HL-60 (cell line): ENCODE results near the gene MYO7A.
A peak's percentile ranks its signal among the peaks of the same experiment; 100 is the strongest.

Experiments used
- DNase-seq, 2 experiments: peaks; one replicate each; pipeline ENCODE4 v3.0.0-alpha.2; 2010 to 2020; ENCODE audit warnings: low read depth in 1 of 2, low spot score in 1 of 2
- H3K27ac ChIP-seq: fragments of 250-450 bp; sonication (Bioruptor Pico); replicated peaks from 2 replicates; pipeline ENCODE4 v1.5.1; 2020; ENCODE audit warnings: mild to moderate bottlenecking, moderate library complexity
- H3K27me3 ChIP-seq: fragments of 250-450 bp; sonication (Bioruptor Pico); 2 replicates; pipeline ENCODE4 v1.5.1; 2021; ENCODE audit warnings: mild to moderate bottlenecking, moderate library complexity; ENCODE audit not compliant: insufficient read depth, poor library complexity, severe bottlenecking
- H3K4me3 ChIP-seq: replicated peaks from 2 replicates; pipeline ENCODE4 v1.5.1; 2011; ENCODE audit warnings: mild to moderate bottlenecking, control low read depth, low read length; ENCODE audit not compliant: insufficient read depth
- GABPA ChIP-seq: IDR thresholded peaks from 2 replicates; pipeline ENCODE4 v1.6.1; 2012; ENCODE audit warnings: low read depth
- POLR2AphosphoS5 ChIP-seq: IDR thresholded peaks from 2 replicates; pipeline ENCODE4 v1.6.1; 2012; ENCODE audit warnings: low read depth
- SPI1 ChIP-seq: IDR thresholded peaks from 2 replicates; pipeline ENCODE4 v1.6.1; 2012; ENCODE audit warnings: low read depth, mild to moderate bottlenecking, borderline replicate concordance
- TF ChIP-seq, protein P1 (sequence below): IDR thresholded peaks from one replicate; pipeline ENCODE4 v1.5.1; 2011; ENCODE audit warnings: low read length, control low read depth, inconsistent platforms; ENCODE audit not compliant: insufficient read depth
- TF ChIP-seq, protein P2 (sequence below): IDR thresholded peaks from 2 replicates; pipeline ENCODE4 v1.6.1; 2012; ENCODE audit warnings: low read depth; ENCODE audit not compliant: insufficient replicate concordance

The MYO7A gene

DNA sequence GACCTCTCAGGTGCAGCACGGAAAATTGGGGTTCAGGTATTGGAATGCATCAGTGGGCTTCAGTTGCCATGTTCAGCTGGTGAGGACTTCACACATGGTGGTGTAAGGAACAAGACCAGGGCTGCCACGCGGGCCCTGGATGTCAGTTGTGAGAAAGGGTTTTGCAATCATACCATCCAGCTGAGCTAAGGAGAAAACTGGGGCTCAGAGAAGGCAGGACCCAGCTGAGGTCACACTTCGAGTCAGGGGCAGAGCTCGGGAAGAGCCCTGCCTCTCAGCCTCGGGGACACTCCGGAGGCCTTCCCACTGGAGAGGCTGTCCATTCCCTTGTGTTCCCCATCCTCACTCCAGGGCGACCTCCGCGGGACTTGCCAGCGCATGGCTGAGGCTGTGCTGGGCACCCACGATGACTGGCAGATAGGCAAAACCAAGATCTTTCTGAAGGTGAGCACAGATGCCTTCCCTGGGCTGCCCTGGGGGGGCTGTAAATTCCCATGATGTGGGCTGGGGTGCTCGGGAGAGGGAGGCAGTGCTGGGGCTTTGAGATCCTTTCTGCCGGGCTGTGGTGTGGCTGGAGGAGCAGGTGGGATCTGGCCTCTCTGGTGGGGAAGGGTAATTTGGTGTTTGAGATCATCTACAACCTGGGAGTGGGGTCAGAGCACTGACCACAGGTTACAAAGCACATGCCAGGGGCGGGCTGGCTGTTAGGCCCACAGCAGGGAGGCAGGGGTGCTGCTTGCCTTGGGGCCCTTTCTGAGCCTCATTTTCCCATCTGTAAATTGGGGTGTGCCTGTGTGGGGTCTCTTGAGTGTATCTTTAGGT, 47.2 kb downstream of the MYO7A start:
- TF ChIP-seq SPI1 (no peak), GABPA (no peak), POLR2AphosphoS5 (peak; percentile 47; the same call in 1 of the 2 replicates)
- TF ChIP-seq, protein P1, sequence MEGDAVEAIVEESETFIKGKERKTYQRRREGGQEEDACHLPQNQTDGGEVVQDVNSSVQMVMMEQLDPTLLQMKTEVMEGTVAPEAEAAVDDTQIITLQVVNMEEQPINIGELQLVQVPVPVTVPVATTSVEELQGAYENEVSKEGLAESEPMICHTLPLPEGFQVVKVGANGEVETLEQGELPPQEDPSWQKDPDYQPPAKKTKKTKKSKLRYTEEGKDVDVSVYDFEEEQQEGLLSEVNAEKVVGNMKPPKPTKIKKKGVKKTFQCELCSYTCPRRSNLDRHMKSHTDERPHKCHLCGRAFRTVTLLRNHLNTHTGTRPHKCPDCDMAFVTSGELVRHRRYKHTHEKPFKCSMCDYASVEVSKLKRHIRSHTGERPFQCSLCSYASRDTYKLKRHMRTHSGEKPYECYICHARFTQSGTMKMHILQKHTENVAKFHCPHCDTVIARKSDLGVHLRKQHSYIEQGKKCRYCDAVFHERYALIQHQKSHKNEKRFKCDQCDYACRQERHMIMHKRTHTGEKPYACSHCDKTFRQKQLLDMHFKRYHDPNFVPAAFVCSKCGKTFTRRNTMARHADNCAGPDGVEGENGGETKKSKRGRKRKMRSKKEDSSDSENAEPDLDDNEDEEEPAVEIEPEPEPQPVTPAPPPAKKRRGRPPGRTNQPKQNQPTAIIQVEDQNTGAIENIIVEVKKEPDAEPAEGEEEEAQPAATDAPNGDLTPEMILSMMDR, result no peak
- peak in 1 of 2 experiments; percentile 71 for DNase-seq
- Histone ChIP-seq H3K27me3 (no peaks in the 10 kb centered on the region), H3K4me3 (peak overlapping the region; percentile 4; the same call in 1 of the 2 replicates), H3K27ac (peak overlapping the region; percentile 70)

DNA sequence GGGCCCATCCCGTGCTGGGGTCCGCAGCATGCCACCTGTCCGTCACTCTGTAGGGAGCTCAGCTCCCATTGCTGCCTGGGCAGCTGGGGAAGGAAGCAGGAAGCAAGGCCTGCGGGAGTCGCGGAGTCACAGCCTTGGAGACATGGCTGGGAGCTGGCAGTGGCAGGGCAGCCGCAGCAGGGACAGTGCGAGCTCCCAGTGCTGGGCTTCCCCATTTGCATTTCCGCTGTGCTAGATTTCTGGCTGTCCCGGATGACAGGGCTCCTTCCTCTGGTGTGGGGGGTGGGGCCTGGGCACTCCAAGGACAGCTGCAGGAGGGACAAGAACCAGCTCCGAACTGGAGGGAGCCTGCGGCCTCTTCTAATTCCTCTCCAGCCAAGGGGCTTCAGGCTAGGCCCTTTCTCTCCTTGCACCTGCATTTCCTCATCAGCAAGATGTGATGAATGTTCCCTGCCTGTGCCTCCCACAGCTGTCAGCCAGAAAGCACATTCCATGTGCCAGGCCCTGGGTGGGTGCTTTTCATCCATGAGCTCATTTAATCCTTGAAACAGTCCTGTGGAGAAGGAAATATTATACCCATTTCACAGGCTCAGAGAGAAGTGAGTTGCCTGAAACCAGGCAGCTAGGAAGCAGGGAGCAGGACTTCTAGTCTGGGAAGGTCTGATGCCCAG, 48.0 kb downstream of the MYO7A start:
- TF ChIP-seq SPI1 (peak; percentile 79; the same call in 1 of the 2 replicates), GABPA (no peak), POLR2AphosphoS5 (0 out of 2 replicates have a peak, but pooled peaks have one; percentile 47)
- TF ChIP-seq, protein P1, result no peak
- TF ChIP-seq, protein P2, sequence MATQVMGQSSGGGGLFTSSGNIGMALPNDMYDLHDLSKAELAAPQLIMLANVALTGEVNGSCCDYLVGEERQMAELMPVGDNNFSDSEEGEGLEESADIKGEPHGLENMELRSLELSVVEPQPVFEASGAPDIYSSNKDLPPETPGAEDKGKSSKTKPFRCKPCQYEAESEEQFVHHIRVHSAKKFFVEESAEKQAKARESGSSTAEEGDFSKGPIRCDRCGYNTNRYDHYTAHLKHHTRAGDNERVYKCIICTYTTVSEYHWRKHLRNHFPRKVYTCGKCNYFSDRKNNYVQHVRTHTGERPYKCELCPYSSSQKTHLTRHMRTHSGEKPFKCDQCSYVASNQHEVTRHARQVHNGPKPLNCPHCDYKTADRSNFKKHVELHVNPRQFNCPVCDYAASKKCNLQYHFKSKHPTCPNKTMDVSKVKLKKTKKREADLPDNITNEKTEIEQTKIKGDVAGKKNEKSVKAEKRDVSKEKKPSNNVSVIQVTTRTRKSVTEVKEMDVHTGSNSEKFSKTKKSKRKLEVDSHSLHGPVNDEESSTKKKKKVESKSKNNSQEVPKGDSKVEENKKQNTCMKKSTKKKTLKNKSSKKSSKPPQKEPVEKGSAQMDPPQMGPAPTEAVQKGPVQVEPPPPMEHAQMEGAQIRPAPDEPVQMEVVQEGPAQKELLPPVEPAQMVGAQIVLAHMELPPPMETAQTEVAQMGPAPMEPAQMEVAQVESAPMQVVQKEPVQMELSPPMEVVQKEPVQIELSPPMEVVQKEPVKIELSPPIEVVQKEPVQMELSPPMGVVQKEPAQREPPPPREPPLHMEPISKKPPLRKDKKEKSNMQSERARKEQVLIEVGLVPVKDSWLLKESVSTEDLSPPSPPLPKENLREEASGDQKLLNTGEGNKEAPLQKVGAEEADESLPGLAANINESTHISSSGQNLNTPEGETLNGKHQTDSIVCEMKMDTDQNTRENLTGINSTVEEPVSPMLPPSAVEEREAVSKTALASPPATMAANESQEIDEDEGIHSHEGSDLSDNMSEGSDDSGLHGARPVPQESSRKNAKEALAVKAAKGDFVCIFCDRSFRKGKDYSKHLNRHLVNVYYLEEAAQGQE, result no peak
- Histone ChIP-seq H3K27ac (peak overlapping the region; percentile 70), H3K27me3 (no peaks in the 10 kb centered on the region), H3K4me3 (no peak overlapping the region)
- DNase-seq, result peak; percentile 61 to 90

DNA sequence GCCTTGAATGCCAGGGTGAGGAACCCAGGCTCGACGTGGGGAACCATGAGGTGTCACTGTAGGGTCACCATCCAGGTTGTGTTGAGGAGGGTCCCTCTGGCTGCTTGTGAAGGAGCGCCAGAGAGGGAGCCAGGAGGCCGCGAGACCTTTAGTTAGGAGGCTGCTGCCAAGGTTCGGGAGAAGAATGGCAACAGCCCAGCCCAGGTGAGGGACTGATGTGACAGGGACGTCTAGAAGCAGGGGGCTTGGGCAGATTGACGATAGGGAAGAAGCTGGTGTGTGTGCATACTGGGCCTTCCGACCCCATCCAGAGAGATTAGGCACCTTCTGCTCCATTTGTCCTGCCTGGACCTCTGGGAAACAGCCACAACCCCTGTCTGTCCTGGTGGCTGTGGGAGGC, 49.0 kb downstream of the MYO7A start:
- H3K27me3 ChIP-seq, result no peaks in the 10 kb centered on the region
- no peak for DNase-seq
- no peak overlapping the region for H3K27ac ChIP-seq
- TF ChIP-seq SPI1, result no peak
- no peak for TF ChIP-seq GABPA
- TF ChIP-seq, protein P1, result no peak
- TF ChIP-seq POLR2AphosphoS5, result no peak
- TF ChIP-seq, protein P2, result no peak
- no peak overlapping the region for H3K4me3 ChIP-seq
